Activated T-cell treated with anti-CD3 and anti-CD28 coated beads for 4 hours (primary cell): Measurements from ENCODE around the gene EXOSC2.

Experiments used
- DNase-seq: peaks from one replicate; pipeline ENCODE4 v3.0.0-alpha.2; 2020

Gene EXOSC2

DNA sequence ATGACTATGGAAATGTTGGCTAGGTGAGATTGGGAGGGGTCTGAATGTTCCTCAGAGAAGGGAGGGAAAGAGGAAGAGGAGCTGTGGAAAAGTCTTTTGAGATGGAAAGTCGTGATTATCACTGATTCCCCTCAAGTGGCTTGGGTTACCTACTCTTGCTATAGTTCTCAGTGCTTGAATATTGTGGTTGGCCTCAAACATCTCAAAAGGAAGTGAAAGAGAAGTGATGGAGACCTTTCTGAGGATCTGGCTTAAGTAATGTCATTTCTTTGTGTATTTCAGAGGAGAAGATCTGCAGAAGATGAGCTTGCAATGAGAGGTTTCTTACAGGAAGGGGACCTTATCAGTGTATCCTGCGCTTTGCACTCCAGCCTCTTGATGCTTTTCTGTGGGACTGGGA is 5.5 kb downstream of the EXOSC2 start:
- DNase-seq = no peak

DNA sequence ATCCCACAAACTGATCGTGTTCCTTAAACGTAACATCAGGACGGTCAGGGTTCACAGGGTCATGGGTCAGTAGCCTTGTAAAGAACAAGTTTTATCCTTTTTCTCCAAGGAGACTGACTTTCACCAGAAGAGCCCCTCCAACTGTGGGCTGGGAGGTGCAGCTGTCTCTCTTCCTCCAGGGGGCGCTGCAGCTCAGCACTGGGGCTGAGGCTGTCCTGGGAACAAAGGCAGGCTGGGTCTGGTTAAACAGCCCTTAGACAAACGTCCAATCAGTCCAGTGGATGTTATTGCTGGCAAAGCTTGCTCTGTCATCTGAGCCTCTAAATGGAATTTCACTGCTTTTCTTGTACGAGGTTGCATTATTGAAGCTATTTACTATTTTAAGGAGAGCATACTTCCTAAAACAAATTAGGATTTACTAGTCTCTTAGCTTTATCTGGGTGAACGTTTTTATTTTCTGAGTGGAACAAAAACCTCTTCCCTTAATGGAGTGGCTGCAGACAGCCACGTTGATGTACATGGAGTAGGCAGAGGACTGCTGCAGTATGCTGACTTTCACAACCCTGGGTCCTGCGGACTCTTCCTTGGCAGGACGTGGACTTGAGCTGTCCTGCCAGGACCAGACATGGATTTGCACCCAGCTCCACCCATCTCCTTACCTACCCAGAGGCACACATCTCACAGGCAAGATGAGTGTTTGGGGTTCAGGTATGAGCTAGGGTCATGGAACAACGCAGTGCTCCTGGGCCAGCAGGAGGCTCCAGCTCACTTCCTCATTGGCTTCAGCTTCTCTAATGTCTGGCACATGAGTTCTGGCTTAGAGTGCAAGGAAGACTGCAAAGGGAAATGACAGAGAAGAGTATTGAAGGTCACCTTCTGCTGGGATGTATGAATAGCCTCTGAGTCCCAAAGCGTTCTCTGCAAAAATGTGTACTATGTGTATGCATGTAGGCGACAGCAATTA is 7.8 kb downstream of the EXOSC2 start:
- peak; percentile 57 for DNase-seq

DNA sequence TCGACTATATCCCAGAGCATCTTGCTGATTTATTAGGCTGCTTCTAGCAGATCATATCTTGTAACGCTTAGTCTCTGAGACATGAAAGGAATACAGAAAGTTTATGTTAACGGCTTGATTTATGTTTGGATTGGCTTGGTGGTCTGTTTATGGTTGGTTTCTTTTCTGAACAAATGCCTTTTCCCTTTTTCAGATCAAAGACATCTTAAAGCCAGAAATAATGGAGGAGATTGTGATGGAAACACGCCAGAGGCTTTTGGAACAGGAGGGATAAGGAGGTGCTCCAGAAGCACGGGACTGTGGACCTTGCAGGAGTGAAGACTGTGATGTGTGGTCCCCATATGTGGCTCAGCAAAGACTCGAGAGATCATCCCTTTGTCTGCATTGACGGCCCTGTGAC is 9.9 kb downstream of the EXOSC2 start:
- DNase-seq = no peak

DNA sequence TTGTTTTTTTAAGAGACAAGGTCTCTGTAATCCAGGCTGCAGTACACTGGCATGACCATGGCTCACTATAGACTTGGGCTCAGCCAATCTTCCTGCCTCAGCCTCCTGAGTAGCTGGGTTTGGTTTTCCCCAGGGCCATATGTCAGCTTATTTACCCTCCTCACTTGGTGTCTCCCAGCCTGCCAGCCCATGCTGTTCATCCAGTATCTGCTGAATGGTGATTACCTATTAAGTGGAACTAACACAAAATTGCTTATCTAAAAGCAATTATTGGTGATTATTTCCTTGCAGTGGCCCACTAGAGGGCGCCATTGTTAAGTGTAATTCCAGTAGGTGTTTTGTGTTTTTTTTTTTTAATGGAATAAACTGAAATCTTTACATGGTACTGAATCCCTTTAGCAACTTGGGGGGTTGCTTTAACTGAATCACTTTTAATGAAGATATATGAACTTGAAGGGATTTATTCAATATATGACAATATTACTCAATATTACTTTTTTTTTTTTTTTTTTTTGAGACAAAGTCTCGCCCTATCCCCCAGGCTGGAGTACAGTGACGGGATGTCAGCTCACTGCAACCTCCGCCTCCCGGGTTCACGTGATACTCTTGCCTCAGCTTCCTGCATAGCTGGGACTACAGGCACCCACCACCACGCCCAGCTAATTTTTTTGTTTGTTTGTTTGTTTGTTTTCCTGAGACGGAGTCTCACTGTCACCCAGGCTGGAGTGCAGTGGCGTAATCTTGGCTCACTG is 13.8 kb downstream of the EXOSC2 start:
- peak; percentile 68 for DNase-seq

DNA sequence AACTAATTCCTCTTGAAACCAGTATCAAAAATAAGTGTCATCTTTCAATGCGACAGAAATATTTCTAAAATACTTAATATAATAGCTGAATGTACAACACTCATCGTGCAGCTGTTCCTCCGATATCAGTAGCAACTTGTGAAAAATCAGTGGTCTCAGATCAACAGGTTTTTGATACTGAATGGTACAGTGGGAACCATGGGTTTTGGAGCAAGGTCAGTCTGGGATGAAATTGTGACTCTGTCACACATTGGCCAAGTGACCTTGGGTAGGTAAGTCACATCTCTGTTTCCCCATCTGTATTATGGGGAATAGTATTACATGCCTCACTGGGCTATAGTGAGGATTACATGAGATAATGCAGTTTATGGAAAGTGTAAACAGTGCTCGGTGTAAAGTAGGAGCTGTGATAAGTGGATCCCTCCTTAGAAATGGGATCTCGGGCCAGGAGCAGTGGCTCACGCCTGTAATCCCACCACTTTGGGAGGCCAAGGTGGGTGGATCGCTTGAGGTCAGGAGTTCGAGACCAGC is 17.3 kb downstream of the EXOSC2 start:
- no peak for DNase-seq

DNA sequence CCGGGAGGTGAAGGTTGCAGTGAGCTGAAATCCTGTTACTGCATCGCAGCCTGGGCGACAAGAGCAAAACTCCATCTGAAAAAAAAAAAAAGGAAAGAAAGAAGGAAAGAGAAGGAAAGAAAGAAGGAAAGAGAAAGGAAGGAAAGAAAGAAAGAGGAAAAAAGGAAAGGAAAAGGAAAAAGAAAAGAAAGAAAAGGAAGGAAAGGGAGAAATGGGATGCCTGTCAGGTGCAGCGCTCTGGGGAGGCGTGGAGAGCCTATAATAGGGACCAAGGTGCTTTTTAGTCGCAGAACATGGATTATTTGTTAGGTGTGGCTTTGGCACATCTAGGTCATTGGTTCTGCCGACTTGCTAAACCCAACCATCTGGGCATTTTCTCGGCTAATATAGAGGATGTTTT is 17.9 kb downstream of the EXOSC2 start:
- no peak for DNase-seq

DNA sequence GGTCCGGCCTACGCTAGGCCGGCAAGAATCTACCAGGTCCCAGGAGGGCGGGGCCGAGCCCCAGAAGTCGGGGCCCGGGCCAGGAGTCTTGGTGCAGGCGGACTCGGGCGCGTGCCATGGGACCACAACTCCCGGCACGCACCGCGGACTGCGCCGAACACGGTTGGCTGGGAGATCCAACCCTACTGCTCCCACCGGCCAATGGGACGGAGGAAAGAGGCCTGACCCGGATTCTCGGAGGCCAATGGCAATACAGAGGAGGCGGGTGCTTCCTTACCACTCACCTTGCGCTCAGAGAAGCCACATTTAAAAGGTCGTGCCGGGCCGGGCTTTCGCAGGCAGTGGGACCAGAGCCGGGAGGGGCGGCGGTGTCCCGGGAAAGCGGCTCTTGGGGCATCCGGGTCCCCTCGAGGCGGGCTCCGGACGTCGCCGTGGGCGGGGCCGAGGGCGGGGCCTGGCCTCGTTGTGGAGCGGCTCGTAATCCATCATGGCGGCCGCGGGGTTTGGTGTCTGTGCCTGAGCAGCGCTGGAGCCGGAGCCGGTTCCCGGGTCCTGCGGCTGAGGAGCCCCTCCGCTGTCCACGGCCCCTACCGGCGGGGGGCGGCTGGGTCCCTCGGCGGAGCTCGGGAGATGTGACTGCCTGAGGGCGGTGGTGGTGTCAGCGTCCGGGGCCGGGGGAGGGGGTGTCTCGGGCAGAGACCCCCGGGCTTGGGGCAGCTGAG is 19.1 kb downstream of the EXOSC2 start:
- DNase-seq = peak; percentile 90

DNA sequence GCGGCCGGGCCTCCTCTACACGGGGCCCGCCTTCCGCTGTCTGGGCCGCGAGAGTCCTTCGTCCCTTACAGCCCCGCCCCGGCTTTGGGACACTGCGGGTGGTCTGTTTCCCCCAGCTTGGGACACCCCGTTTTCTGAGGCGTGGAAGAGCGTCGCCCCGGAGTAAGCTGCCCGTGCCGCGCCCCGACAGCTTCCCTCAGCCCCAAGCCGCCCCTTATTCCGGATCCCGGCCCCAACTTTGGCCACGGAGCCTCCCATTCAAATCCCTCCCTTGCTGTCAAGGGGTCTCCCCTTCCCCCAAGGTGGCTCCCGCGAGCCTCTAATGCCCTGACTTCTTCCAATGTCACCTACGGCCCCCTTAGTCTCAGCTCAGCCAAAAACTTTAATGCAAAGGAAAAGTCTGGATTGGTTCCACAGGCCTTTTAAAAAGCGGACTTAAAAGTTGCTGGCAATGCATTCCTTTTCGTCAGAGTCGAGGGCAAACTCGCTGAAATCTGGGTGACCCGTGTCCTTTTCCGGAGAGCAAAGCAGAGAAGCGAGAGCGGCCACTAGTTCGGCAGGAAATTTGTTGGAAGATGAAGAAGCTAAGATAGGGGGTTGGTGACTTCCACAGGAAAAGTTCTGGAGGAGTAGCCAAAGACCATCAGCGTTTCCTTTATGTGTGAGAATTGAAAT is 19.8 kb downstream of the EXOSC2 start:
- no peak for DNase-seq

DNA sequence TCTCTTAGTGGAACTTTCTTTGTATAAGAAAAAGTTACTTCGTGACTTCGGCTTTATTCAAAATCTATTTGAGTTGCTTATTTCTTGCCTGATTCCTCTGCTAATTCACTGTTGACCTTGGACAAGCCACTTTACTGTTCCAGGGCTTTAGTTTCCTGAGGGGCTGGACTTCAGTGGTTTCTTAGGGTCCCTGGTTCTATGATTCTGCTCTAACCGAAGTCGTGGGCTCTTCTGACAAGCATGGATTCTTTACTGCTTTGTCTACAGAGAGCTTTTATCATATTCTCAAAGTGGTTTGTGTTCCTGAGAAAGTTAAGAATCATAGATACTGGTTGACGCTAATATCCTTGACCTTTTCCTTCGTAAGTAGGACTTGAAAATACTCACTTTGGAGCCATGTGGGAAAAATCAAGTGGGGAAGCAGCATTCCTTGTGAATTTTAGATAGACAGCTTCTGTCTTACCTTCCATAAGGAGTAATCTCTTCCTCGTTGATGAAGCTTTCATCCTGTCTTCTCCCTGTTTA is 21.1 kb downstream of the EXOSC2 start:
- DNase-seq = no peak

DNA sequence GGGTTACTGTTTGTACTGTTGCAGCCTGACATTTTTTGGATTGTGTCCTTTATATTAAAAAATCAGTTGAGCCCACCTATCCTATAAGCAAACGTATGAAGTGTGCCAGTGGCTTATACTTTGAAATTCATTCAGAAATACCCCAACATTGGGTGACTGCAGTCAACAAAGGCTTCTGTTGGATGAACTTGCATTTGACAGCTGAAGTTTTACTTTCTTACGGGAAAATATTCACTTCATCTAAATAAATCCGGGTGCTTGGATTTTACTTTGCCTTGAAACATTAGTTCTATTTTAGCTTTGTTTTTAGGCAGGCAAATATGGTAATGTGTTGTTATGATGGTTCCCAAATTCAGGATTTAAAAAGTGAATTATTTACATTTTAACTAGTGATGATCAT is 21.7 kb downstream of the EXOSC2 start:
- no peak for DNase-seq

DNA sequence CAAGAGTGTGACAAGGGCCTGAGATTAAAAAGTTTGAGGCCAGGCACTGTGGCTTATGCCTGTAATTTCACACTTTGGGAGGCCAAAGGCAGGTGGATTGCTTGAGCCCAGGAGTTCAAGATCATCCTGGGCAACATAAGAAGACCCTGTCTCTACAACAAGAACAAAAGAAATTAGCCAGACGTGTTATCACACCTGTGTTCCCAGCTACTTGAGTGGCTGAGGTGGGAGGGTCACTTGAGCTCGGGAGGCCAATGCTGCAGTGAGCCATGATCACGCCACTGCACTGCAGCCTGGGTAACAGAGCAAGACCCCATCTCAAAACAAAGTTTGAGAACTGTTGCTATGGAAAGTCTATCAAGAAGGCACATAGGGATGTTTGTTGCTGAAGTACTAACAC is 25.0 kb downstream of the EXOSC2 start:
- no peak for DNase-seq

DNA sequence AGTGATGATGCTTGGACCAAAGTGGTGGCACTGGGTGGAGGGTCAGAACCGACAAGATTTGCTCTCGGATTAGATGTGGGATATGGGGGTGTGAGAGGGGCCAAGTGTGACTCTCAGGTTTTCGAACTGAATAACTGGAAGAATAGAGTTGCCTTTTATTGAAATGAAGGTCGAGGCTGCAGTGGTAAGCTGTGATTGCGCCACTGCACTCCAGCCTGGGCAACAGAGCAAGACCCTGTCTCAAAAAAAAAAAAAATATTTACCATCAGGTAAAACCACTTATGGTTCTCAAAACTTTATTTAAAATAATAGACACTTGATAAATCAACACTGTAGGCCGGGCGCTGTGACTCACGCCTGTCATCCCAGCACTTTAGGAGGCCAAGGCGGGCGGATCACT is 27.2 kb downstream of the EXOSC2 start:
- DNase-seq = no peak

DNA sequence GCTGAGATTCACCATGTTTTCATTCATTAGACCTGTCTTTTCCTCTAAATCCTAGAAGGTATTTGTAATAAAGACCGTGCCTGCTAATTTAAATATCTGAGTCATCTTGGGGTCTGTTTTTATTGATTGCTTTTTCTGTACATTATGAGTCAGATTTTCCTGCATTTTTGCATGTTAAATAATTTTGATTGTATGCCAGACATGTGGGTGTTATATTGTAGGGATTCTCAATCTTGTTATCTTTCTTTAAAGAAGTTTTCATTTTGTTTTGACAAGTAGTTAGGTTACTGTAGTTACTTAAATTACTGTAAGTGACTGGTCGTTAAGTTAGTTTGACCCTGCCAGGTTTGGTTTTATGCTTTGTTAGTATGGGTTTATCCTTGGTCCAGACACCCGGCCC is 35.1 kb downstream of the EXOSC2 start:
- no peak for DNase-seq

DNA sequence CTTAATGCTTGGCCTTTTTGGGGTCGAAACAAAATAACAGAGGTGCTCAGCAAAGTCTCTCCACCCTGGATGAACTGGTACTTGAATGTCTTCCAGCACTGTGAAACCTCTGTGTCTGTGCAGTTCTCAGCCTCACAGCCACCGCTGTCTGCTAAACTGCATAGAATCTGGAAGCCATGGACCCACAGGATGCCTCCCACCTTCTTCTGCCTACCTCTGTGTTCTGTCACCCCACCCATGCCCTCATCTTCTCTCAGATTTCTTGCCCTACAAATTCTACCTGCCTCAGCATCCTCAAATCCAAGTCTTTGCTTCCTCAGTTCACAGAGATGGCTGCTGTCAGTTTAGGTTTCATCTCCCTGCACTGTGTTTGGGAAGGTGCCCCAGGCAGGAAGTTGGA is 35.6 kb downstream of the EXOSC2 start:
- no peak for DNase-seq

DNA sequence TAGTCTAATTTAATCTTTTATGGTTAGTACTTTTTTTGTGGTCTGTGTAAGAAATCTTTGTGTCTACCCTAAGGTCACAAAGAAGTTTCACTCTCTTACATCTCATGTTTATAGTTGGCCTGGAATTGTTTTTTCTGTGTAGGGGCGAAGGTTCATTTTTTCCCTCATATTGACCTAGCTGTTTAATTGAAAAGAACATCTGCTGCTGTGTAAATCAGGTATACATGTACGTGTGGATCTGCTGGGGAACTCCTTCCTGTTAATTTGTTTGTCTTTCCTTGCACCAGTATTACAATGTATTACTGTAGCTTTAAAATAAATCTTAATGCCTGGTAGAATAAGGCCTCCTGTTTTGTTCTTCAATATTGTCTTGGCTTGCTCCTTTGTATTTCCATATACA is 37.8 kb downstream of the EXOSC2 start:
- no peak for DNase-seq

DNA sequence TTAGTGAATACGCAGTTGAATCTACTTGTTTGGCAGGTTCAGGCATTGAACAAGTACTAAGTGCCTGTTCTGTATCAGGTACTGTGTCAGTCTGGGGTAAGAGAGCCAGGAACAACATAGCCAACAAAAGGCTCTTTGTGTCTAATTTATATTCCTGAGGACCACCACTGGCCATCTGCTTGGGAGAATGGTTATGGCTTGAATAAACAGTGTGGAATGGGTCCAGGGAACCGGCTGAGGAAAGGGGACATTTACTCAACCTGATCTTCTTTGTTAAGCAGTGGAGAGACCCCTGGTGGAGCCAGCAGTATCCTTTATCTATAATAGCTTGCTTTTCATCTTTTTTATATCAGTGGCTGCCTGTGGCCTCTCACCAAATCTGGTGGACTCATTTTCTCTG is 38.6 kb downstream of the EXOSC2 start:
- DNase-seq = no peak

DNA sequence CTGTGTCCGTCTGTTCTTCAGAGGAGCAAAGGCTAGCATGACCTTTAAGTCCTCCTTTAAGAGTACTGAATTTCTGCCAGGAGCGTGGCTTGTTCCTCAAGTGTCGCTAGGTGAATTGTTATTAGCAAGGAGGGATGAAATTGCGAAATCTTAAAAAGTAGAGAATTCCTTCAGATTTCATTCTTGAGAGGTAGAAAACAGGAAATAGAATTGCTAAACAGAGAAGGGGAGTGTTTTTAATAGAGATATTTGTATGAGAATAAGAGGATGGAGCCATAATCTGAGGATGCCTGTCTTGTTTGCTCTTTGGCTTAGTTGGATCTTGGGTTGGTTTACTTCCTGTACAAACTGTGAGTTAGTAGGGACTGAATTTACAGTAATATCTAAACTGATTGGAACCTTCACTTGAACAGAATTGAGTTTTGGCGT is 39.2 kb downstream of the EXOSC2 start:
- DNase-seq = no peak

DNA sequence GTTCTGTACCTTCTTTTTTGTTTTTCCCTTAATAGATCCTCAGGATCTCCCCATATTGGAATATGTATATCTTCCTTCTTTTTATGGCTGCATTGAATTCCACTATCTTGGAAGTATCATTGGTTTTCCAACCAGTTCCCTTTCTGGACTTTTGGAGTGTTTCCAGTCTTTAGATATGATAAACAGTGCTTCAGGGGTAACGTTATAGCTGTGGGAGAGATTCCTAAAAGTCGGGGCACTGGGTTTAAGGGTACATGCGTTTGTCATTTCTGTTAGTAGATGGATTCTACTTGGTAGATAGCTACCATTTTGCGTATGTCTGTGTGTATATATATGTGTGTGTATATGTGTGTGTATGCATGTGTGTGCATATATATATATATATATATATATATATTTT is 42.0 kb downstream of the EXOSC2 start:
- DNase-seq = no peak

DNA sequence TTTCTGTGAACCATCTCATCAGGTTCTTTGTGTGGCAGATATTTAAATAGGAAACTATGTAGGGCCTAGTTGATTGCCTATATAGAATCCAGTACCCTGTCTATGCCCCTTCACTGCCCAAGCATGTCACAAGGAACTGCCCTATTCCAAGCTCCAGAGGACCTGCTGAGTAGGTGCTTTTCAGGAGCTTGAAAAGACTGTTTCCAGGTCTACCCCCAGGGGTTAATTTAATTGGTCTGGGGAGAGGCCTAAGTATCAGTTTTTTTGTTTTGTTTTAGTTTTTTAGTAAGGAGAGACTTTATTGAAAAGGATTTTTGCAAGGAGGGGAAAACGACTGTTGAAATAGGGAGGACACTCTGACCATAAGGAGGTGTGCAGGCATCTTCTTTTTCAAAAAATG is 43.3 kb downstream of the EXOSC2 start:
- DNase-seq = no peak

DNA sequence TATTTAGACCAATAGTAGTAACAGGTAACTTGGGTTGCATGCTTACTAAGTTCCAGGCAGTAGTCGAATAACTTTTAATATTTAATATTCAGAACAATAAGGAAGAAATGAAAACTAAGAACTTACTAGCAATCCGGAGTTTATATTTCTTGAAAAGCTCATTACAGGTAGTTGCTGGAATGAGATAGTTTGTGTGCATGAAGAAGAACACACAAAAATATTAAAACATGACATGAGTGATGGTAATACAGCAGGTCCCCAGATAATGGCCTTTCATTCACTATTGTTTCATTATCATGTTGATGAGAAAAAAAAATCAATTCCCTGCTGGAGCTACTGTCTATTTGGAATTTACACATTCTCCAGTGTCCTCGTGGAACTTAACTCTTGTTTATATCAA is 44.7 kb downstream of the EXOSC2 start:
- DNase-seq = no peak

DNA sequence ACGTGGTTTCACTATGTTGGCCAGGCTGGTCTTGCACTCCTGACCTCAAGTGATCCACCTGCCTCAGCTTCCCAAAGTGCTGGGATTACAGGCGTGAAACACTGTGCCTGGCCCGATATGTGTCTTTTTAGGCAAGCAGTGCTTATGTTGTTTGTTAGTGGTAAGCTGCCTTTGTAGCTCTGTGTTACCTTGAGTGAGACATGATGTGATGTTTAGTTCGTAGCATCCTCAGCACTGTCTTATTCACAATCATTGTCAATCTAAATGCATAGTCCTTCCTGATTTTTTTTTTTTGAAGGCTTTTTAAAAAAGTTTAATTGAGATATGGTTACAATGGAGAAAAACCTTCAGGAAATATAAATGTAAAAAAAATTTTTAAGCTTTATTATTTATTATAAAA is 45.5 kb downstream of the EXOSC2 start:
- DNase-seq = no peak
